GM21619 (cell line): ENCODE results near the gene ZDHHC6.
"Not testable (repeated sequence)": the region's sequence is repeated elsewhere in the genome, so short reads cannot be mapped to it uniquely, and the experiment has no call there.

Source experiments
- ATAC-seq: cut with Tn5 transposase; IDR thresholded peaks from one replicate; pipeline ENCODE4 v1.9.1; 2021; ENCODE audit not compliant: unreplicated experiment

Gene ZDHHC6

DNA sequence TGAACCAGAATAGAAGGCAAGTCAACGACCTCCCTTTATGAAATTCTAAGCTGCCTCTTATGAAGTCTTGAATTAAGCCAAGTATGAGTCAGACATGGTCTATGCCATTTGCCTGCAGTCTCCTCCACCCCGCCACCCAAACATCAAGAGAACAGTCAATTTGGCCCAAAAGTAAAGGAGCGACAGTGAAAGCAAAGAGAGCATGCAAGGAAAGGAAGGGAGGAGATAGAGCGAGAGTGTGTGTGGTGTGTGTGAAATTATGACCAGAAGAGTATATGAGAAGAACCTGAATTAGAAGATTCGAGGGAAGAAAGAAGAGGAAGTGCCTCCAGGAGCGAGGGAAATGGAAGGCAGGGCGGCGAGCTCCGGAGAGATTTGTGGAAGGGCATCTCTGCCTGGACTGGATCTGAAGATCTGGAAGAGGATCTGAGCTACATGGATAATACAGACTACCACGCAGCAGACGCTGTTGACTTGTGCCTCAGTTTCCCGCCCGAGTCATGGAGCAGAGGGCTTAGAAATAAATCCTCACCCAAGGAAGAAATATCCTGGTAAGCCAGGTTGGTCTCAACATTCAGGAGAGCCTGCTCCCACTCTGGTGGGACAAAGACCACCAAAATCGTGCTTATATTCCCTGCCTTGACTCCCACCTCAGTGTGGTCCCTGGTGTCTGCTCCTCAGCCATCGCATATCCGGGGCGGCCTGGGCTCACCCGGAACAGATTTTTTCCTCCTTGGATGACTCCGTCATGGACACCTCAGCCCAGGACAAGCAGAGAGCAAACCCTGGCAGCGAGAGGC is 459 bp downstream of the ZDHHC6 start:
- no peak for ATAC-seq

DNA sequence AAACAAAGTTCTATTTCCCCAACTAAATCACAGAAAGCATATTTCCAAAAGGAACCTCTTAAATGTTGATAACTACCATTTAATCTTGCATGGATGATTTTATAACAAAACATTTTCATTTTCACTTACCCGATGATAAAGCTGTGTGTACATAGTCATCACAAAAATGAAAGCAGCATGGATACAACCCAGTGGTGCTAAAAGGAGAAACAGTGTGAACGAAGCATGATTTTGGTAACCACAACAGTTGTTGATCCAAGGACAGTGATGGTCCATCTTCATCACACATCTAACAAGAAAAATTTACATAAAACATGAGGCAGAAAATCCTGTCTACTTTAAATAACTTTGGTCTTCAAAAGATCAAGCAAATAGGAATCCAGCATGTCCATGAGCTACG is 4.7 kb downstream of the ZDHHC6 start:
- no peak for ATAC-seq

DNA sequence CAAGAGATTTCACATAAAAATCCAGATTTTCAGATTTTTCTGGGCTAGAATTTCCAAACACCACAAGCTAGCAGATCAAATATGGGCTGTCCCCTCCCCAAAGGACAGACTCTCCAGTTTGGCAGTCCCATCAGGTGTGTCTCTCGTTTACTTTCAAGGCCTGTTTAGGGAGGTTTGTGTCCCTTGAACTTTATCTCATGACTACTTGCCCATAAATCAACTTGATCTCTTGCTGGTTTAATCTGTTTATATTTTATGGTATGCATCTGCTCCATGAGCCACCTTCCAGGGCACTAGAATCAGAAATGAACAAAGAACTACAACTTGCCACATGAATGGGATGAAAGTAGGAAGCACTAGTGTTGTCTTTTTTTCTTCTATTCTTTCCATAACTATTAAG is 5.2 kb downstream of the ZDHHC6 start:
- no peak for ATAC-seq

DNA sequence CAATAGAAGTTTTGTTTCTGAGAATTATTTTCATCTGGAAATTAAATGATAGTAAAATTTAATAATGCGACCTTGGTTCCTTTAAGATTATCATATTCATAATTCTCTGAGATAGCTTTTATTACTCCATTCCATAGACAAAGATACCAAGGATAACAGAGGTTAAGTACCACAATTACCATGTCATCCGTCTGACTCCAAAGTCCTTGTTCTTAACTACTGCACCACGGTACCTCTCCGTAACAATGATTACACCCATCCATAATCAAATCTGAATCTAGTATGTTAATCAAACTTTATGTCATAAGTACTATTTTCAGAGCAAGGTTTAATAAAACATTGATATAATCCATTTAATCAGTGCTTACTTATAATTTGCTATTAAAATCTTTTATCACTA is 8.4 kb downstream of the ZDHHC6 start:
- no peak for ATAC-seq

DNA sequence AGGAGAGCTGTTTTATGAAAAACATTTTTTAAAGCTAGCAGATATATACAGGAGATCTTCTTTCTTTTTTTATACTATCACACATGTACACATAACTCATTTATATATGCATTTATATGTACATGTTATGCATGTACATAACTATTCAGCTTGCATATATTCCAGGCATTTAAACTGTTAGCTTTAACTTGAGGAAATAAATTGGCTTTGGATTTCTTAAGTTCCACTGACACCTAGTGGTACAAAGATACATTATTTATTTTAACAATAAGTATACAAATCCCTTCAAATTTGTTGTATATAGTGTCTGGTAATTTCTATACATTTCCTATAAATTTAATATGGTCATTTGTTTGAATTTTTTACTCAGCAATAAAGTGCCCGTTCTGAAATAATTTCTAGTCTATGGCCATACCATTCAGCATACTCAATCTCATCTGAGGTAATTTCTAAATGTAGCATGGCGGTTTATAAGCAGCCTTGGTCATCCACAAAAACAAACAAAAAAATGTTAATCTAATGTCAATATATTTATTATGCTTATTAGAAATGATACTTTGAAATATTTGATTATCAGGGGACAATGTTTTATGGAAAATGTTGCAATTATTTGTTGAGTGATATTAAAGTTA is 11.6 kb downstream of the ZDHHC6 start:
- no peak for ATAC-seq

DNA sequence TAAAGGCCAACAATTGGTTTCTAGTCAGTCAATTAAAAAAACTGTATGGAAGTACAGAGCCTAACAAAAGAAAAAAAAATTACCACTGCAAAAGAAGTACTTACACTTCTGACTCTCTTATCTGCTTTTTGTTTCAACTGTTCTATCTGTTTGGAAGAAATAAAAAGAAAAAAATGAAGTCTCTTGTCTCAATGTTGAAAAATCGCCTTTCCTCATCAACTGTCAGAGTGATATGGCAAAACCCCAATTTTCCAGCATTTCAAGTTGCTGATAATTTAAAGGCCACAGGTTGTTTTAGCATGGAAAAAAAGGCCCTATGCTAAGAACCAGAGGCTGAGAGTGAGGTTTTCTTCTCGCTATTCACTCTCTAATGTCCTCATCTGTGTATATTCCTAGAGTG is 13.6 kb downstream of the ZDHHC6 start:
- ATAC-seq = no peak

DNA sequence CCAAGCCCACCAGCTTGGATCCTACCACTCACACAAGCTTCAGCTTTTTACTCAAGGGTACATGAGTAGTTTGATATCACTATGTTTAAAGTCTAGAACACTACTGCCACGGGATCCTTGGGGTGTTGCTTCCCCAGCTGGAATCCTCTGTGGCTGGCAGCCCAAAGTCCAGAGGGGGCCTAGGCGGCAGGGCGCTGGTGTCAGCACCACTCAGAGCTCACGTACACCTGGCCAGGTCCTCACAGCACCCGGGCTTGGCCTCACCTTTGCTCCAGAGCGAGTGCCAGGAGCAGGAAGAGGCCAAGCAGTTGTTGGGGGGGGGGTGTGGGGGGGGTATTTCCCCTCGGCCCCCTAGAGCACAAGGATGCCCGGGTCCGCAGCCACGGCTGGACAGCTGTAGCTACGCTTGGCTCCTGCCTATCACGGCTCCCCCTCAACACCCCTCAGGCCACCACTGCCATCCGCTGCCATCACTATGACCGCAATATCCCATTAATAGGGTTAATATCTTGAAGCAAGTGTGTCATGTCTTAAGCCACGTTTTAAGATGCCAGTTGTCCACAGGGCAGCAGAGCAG is 17.0 kb downstream of the ZDHHC6 start:
- ATAC-seq = no peak

DNA sequence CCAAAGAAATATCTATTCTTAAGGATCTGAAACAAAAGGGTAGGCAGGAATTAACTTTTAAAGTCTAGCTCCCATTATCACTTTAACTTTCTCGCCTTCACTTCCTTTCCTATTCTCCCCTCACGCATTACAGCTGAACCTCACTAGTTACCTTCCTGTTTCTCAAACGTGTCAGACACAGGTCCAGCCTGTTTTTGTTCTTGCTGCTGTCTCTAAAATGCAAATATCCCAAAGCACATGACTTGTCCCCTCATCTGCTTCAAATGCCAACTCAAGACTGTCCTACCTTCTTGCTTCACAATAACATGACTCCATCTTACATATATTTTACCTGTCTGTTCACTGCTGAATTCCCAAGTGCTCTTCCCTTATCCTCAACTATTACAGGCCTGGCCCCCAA is 17.6 kb downstream of the ZDHHC6 start:
- ATAC-seq = no peak

DNA sequence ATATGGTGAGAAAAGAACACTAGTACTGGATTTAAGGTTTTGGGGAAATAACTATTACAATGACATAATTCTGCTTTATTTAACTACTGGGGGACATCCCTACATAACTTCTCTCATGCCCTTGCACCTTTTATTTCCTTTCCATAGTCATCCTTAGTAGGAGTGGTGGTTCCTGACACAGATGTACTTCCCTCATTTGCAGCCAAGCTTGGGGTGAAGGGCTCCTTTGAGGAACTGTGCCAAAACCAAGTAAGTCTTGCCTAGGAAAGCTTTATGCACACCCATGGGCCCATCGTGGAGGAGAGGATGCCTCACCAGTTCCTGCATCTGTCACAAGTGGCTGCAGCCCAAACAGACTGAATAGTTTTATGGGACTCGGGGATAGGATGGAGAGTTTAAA is 20.6 kb downstream of the ZDHHC6 start:
- ATAC-seq = no peak

DNA sequence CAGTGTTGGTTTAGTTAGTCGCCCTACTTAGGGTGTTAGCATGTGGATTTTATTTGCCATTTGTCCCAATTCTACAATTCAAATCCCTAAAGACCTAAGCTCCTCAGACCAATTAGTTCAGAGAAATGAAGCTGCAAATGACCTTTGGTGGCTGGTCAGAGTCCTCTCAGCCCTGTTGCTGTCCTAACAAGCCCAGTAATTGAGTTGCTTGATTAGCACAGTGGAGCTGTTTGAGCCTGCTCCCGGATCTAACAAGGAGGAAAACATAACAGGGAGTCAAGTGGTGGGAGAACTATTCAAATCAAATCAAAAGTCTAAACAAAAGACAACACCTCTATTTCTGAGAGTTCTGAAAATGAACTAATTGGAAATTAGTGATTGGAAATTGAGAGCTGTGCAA is 22.1 kb downstream of the ZDHHC6 start:
- ATAC-seq = no peak

DNA sequence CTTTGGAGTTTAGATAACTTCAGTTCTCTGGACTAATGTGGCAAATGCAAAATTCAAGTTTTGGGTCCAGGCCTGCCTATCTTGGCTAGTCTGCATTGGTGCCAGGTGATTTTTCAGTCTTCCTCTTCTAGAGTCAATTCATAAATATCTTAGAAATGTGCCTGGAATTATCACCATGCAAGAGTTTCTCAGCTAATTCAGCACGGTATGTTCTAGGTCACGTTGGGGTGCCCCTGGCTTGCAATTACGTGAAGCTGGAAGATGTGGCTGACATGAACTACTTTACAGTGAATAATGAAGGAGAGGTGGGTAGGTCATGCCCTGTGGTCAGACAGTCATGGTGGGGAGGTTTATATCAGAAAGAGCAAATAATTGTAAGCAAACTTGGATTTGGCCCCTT is 25.0 kb downstream of the ZDHHC6 start:
- ATAC-seq = no peak

DNA sequence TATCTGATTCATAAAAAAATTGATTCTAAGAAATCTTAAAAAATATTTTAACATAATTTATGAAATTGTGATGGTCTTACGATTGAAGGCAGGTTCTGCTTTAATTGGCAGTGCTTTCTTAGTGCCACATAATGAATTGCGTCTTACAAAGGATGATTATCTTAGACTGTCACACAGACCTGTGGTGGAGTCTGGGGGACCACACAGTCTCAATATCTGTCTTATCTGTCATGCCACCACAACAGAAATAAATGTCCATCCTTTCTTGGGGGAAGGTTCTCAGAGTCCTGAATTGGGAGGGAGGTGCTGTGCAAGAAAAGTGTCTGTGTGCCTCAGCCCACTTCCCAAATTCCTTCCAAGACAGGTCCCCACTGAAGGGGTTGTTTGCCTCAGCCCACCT is 34.0 kb downstream of the ZDHHC6 start:
- ATAC-seq = no peak

DNA sequence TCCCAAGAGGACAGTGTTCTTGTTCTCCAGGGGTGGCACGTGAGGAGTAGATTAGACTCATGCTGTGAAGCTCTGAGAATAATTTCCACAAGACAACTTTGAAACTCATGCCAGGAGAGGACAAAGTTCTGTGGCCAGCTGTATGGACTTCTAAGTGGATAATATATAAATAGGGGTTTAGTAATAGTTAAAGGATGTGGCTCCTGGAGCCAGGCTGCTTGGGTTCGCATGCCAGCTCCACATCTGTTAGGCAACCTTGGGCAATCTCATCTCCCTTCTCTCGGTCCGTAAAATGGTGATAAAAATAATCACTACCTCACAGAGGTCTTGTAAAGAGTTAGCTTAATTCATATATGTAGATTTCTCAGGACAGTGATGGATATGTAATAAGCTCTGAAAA is 37.0 kb downstream of the ZDHHC6 start:
- no peak for ATAC-seq

DNA sequence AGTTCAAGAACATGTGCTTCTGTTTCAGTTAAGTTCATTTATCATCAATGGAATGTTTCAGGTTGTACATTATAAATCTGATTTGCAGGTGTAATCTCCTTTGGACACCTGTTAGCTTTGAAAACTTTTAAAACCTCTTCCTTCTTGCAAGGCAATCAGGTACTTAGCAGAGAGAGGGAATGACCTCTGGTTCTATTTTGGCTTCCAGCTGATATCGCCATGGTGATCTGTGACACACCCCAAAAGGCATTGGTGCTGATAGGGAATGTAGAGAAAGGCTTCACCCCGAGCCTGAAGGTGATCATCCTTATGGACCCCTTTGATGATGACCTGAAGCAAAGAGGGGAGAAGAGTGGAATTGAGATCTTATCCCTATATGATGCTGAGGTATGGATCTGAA is 37.4 kb downstream of the ZDHHC6 start:
- no peak for ATAC-seq

DNA sequence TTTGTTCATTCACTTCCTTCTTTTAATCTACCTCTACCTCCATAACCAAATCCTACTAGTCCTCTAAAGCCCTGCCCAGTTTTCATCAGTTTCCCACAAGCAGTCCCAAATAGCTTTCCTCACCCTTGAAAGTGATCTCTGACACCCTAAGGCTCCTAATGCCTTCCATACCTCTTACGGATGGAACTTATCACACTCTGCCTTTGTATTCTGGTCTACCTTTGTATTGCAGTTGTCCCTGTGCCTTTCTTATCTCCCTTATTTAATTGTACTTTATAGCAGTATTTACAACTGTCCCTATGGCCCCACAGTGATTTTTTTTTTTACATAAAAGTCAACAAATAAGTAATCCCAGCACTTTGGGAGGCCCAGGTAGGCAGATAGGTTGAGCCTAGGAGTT is 39.0 kb downstream of the ZDHHC6 start:
- no peak for ATAC-seq

DNA sequence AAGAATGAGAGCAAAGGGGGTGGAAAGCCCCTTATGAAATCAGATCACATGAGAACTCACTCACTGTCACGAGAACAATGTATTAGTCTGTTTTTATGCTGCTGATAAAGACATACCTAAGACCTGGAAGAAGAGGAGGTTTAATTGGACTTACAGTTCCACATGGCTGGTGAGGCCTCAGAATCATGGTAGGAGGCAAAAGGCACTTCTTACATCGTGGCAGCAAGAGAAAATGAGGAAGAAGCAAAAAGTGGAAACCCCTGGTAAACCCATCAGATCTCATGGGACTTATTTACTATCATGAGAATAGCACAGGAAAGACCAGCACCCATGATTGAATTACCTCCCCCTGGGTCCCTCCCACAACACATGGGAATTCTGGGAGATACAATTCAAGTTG is 39.9 kb downstream of the ZDHHC6 start:
- ATAC-seq = not testable (repeated sequence)

DNA sequence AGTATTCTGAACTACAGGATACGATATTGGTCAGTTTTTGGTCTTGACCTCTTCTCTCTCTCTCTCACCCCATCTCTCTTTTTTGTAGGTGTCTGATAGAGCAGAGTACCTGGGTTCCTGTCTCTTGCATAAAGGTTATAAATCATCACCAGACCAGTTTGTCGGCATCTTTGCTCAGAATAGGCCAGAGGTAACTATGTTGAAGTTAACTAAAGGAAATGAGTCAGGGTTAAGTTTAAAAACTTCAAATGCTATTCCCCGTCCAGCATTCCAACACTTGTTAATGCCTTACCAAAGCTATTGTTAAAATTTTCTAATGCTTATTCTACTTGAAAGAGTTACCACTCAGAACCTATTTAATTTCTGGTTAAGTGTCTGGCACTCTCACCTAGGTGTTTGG is 42.1 kb downstream of the ZDHHC6 start:
- ATAC-seq = no peak

DNA sequence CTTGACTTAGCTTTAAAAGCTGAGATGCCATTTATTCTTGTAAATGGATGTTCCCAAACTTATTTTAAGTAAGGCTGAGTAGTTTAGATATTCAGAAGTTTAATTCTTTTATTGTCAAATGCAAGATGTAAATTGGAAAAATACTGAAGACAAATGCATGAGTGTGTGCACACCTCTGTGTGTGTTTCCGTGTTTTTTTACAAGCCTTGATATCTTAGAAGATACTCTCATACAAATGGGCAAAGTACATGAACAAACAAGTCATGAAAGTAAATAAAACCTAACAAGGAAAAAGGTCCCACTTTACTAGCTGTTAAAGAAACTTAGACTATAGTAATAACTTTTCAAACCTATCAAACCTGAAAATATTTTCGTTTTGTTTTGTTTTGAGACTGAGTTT is 43.8 kb downstream of the ZDHHC6 start:
- no peak for ATAC-seq

DNA sequence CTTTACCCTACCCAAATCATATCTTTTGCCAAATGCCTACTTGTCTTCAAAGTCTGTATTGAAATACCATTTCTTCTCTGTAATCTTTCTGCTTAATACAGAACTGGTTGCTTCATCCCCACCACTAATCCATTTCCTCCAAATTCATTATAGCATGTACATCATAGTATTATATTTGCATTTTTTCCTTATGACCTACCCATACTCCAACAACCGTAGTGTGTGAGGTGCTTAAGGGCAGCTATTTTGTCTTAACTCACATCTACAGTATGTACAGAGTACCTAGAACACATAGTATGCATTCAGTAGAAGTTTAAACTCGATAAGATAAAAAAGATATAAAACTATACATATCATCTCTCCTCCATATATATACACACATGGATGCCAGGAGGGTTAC is 49.1 kb downstream of the ZDHHC6 start:
- no peak for ATAC-seq

DNA sequence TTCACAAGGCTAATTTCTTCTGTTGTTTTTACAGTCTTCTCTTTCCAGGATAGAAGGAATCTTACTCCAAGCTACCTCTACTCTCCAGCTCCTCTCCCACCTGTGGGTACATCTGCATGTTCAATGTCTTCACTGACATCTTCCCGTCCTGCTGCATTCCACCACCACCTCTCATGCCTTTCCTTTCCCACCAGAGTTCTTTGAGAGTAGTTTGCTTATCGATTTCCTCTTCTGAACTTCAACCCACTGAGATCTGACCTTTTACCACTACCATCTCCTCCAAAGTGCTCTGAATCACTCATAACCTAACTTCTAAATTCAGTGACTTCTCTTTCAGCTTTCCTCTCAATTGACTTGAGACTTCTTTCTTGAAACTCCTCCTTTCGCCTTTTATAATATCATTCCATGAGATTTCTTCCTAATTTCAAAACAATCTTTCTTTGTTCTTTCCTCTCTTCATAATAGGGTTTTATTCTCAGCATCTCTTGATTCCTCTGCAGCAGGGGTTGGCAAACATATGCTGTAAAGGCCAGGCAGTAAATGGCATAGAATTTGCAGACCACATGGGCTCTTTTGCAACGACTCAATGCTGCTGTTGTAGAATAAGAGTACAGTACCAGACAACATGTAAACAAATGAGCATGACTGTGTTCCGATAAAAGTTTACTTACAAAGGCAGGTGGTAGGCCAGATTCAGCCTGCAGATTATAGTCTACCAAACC is 50.7 kb downstream of the ZDHHC6 start:
- ATAC-seq = no peak

DNA sequence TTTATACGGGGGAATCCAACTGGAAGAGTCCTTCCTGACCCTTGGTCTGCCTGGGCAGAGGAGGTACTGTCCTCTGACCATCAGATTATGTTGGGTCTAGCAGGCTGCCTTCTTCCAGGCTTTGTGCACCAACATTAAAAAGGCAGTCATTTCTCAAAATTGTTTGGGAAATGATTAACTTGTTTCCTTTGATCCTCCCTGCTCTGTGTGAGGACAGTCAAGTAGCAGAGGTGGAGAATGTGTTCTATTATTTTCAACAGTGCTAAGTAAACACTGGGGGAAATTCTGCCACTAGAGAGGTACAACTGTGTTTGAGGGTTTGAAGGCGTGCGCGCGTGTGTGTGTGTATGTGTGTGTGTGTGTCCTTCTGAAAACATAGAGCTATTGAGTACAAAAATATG is 52.2 kb downstream of the ZDHHC6 start:
- ATAC-seq = no peak

DNA sequence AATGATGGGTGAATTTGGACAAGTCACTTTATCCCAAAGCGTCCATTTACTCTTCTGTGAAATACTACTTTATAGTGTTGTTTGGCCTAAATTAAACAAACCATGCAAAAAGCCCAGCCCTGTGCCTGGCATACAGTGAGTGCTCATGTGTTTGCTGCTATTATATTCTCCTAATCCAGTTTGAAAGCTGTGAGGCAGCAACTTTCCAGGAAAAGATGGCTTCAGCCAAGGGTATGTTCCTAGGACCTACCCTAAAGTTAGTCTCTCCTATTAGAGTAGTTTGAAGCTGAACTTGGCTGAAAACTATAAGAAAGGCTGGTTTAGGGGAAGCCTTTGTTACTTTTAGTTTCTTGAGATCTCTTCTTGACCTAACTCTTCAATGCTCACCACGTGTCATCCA is 52.9 kb downstream of the ZDHHC6 start:
- ATAC-seq = no peak
